ENCODE results near the gene CA6. TPM values are rescaled to one million over a fixed set of nuclear protein-coding genes. Genes with fewer than 3 reads are reported as not detected.

CA6 gene
- total and polyA plus RNA-seq, 11 donors = not detected

- H3K9me3 ChIP-seq = peaks cover 0 to 7% (median 0%) of the 10 kb centered on the region in 12 donors
Measured at GRCh38 chr1:8980656-8981055, 35.0 kb downstream of the CA6 start.

GRCh38 chr1:8981169-8981568, 35.5 kb downstream of the CA6 start:
- intact Hi-C loops (cut with DNase I) = no loop called here
- ATAC-seq = no peak
- Histone ChIP-seq H3K4me3 (no peak overlapping the region), H3K4me1 (peaks cover 0 to 8% (median 2%) of the 10 kb centered on the region in 12 donors), H3K36me3 (no peaks in the 10 kb centered on the region), H3K9me3 (peaks cover 0 to 7% (median 0%) of the 10 kb centered on the region in 12 donors), H3K27me3 (no peaks in the 10 kb centered on the region), H3K27ac (no peak overlapping the region)
- no peak for TF ChIP-seq POLR2A (IDR thresholded peaks at IDR 0.05)
- no peak for TF ChIP-seq CTCF (IDR thresholded peaks at IDR 0.05)
- no peak for DNase-seq
- 65 to 82% (median 80%) methylated on average over 2 of the region's 2 CpGs for WGBS, 4 donors

More at GRCh38 chr1:8980656-8981055, 35.0 kb downstream of the CA6 start:
- intact Hi-C loops (cut with DNase I) = no loop called here
- no peaks in the 10 kb centered on the region for H3K27me3 ChIP-seq
- H3K4me3 ChIP-seq = no peak overlapping the region
- ATAC-seq (no peak), DNase-seq (no peak)
- H3K27ac ChIP-seq = no peak overlapping the region
- 83 to 87% (median 83%) methylated on average over 3 of the region's 3 CpGs for WGBS, 4 donors
- peaks cover 0 to 3% (median 0%) of the 10 kb centered on the region in 12 donors for H3K4me1 ChIP-seq
- H3K36me3 ChIP-seq = no peaks in the 10 kb centered on the region
- TF ChIP-seq CTCF (IDR thresholded peaks at IDR 0.05) (no peak), POLR2A (IDR thresholded peaks at IDR 0.05) (no peak)

GRCh38 chr1:8984203-8984602, 38.5 kb downstream of the CA6 start:
- Histone ChIP-seq H3K27me3 (no peaks in the 10 kb centered on the region), H3K4me1 (peaks cover 0 to 25% (median 8%) of the 10 kb centered on the region in 12 donors), H3K36me3 (no peaks in the 10 kb centered on the region), H3K27ac (no peak overlapping the region), H3K9me3 (peaks cover 0 to 7% (median 0%) of the 10 kb centered on the region in 12 donors), H3K4me3 (no peak overlapping the region)
- TF ChIP-seq CTCF (IDR thresholded peaks at IDR 0.05) (no peak), POLR2A (IDR thresholded peaks at IDR 0.05) (no peak)
- ATAC-seq = no peak
- intact Hi-C loops (cut with DNase I) = no loop called here
- WGBS, 4 donors = 81 to 91% (median 83%) methylated on average over 2 of the region's 2 CpGs
- DNase-seq = no peak

- 76 to 91% (median 86%) methylated on average over 8 of the region's 8 CpGs for WGBS, 4 donors
Measured at GRCh38 chr1:8984990-8985389, 39.3 kb downstream of the CA6 start.

More at GRCh38 chr1:8984990-8985389, 39.3 kb downstream of the CA6 start:
- Histone ChIP-seq H3K4me1 (peaks cover 0 to 25% (median 8%) of the 10 kb centered on the region in 12 donors), H3K4me3 (no peak overlapping the region), H3K36me3 (no peaks in the 10 kb centered on the region), H3K27ac (no peak overlapping the region), H3K9me3 (peaks cover 0 to 7% (median 0%) of the 10 kb centered on the region in 12 donors), H3K27me3 (no peaks in the 10 kb centered on the region)
- intact Hi-C loops (cut with DNase I) = loop anchor here in 3 of 10 donors (5.0 kb wide), 3 partner anchors 68 to 128 kb away; no protein-coding TSS in a partner anchor
- no peak for TF ChIP-seq CTCF (IDR thresholded peaks at IDR 0.05)
- DNase-seq = no peak
- no peak for ATAC-seq
